Activated CD4-positive, alpha-beta T cell treated with anti-CD3 and anti-CD28 coated beads for 1 hour (primary cell): ENCODE measurements around the gene HRH2.
"Not testable (repeated sequence)": the region's sequence is repeated elsewhere in the genome, so short reads cannot be mapped to it uniquely, and the experiment has no call there.

Experiments
- DNase-seq: peaks from one replicate; pipeline ENCODE4 v3.0.0-alpha.2; 2020

HRH2 gene, protein sequence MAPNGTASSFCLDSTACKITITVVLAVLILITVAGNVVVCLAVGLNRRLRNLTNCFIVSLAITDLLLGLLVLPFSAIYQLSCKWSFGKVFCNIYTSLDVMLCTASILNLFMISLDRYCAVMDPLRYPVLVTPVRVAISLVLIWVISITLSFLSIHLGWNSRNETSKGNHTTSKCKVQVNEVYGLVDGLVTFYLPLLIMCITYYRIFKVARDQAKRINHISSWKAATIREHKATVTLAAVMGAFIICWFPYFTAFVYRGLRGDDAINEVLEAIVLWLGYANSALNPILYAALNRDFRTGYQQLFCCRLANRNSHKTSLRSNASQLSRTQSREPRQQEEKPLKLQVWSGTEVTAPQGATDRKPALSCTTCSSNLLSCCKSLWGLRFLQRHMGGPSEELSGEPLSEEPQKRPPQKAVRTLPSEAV

DNA sequence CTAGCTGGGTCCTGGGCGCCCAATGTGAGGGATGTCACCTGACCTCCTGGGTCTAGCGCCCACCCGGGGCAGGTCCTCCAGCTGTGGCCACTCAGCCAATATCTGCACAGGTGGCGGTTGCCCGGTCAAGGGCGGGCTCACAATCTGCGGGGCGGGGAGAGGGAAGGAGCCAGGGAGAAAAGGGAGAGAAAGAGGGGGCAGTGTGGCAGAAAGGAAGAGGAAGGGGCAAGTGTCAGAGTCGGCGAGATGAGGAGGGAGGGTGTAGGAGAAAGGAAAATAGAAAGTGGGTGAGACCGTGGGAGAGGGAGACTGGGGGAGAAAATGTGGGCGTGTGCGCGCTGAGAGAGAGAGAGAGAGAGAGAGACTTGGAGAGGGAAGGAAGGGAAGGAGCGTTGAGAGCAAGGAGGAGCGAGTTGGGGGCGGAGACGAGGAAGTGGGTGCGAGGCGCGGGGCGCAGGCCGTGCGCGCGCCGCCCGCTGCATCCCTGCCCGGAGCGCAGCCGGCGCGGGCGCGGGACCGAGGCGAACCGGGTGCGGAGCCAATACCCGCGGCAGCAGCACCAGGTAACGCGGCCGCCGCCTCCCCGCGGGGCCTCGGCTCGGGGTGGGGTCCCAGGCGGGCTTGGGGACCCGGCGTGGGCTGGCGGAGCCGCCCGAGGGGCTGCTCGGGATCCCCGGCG is at the start of gene HRH2:
Gene HRH2, plus strand, starts transcription at position 479 of the 679 bp plus-strand sequence. CDS start 25,163 bp downstream, outside the sequence.
- peak; percentile 19 for DNase-seq

DNA sequence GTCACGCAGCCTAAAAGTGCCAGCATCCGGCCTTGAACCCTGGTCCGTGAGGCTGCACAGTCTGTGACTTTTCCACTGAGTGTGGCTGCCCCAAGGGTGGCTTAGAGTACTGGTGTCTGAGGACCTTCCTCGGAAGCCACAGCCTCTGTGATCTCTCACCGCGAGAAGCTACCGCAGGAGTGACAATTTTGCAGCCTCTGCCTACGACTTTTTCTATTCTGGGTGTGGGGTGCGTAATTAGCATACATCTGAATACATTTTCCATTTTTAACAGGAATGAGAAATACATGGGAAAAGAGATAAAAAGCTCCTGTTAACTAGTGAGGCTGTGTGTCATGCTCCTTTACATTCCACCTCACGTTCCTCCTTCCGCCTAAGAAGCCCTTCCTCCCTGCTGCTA is 48.3 kb upstream of the HRH2 start:
- no peak for DNase-seq

DNA sequence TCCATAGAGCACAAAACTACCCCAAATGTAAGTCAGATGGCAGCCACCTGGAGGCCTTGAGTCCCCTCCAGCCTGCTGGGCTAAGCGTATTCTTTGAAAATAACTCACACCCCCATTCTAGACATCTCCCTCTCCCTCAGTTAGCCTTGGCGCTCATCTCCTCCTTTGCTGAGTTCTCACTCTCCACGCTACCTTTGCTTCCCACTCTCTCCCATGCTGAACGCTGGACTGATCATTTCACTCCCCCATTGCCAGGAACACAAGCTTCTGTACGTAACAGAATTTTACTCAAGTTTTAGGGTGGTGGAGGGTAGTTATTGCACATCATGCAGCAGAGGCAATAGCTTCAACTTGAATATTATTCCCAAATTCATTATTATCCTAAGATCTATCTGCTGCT is 47.5 kb upstream of the HRH2 start:
- no peak for DNase-seq

DNA sequence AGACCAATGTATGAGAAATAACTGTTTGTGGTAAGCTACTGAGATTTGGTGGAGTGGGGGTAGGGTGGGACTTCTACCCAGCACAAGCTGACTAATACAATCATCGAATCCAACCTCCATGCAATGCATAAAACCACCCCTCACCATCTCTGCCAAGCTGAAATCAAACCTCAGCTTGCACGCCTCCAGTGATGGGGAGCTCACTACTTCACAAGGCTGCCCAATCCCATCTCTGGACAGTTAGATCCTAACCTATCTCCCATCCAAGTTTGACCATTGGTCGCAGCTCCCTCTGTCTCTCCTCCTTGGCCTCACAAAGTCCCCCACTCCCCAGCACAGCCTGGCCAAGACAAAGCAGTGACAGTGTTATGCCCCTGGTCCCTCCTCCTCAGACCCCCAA is 47.0 kb upstream of the HRH2 start:
- no peak for DNase-seq

DNA sequence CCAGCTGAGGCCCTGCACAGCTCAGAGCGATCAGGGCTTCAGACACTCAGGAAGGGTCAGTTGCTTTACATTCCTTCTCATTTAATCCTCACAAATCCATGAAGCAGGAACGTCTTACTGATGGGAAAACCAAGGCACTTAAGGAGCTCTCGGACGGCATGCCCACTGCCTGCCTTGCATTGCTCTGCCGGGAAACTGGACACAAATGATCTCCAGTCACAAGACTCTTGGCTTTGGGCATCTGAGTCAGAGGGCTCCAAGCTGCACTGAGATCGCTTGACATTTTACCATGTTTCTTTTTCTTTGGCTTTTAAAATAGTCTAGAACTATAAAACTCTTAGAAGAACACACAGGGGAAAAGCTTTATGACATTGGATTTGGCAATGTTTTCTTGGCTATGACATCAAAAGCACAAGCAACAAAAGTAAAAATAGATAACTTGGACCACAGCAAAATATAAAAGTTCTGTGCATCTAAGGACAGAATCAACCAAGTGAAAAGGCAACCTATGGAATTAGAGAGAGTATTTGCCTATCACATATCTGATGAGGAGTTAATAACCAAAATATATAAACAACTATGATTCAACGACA is 43.6 kb upstream of the HRH2 start:
- no peak for DNase-seq

DNA sequence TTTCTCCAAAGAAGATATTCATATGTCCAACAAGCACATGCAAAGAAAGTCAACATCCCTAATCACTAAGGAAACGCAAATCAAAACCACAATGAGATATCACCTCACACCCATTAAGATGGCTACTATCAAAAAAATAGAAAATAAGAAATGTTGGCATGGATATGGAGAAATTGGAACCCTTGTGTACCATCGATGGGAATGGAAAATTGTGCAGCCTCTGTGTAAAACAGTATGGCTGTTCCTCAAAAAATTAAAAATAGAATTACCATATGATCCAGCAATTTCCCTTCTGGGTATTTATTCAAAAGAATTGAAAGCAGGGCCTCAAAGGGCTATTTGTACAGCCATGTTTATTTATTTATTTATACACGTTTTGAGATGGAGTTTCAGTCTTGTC is 43.0 kb upstream of the HRH2 start:
- no peak for DNase-seq

DNA sequence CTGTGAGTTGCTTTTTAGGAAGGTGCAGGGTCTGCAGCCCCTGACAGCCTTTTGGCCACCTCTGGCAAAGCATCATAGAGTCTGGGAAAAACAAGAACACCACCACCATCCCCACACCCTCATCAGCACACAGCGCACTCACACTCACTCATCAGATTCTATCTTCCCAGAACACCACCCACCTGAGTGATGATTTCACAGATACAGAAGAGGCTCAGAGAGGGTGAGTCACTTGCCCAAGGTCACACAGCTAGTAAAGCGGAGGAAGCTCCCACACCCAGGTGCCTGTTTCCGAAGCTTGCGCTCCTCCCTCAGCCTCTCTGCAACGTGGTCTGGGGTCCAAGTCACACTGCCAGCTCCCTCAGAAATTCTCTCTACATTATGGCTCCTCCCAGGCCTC is 41.8 kb upstream of the HRH2 start:
- no peak for DNase-seq

DNA sequence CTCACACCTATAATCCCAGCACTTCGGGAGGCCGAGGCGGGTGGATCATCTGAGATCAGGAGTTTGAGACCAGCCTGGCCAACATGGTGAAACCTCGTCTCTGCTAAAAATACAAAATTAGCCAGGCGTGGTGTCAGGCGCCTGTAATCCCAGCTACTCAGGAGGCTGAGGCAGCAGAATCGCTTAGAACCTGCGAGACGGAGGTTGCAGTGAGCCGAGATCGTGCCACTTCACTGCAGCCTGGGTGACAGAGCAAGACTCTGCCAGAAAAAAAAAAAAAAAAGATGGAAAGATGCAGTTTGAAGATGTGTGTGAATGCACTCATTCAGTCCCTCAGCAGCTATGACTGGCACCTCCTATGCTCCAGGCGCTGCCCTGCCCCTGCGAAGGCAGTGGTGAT is 41.3 kb upstream of the HRH2 start:
- DNase-seq = not testable (repeated sequence)

DNA sequence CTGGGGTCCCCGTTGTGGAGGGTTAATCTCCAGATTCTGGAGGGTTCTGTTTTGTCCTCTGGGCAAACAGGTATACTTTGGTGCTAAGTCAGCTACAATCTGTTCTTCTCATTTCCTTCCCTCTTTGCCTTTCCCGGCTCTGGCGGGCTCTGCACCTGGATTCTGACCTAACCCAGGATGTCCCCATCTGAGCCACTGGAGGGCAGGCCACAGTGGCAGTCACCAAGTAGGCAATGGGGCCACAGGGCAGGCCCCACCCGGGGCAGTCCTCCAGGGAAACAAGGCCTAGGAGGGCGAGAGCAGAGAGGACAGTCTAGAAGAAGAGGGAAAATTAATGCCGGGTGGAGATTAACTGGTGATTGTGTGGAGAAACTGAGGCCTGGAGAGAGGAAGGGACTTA is 40.4 kb upstream of the HRH2 start:
- no peak for DNase-seq

DNA sequence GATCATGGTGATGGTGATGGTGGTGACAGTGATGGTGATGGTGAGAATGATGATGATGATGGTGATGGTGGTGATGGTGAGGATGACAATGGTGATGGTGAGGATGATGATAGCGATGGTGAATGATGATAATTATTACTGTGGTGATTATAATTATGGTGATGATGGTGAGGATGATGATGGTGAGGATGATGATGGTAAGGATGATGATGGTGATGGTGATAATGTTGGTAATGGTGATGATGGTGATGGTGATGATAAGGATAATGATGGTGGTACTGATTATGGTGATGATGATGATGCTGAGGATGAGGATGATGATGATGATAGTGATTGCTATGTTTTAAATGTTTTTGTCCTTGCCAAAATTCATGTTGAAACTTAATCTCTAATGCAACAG is 37.3 kb upstream of the HRH2 start:
- no peak for DNase-seq

DNA sequence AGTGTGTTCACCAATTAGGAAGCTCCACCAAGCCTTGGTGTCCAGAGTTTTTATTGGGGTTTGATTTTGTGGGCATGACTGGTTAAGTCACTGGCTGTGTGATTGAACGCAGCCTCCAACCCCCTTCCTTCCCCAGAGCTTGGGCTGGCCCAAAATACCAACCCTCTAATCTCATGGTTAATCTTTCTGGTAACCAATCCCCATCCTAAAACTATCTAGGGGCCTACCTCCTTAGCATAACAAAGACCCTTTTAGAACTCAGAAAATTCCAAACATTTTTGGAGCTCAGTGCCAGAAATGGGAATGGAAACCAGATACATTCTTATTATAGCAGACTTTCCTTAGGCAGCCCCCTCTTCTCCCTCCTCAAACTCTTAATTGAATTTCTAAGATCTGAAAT is 35.9 kb upstream of the HRH2 start:
- DNase-seq = no peak

DNA sequence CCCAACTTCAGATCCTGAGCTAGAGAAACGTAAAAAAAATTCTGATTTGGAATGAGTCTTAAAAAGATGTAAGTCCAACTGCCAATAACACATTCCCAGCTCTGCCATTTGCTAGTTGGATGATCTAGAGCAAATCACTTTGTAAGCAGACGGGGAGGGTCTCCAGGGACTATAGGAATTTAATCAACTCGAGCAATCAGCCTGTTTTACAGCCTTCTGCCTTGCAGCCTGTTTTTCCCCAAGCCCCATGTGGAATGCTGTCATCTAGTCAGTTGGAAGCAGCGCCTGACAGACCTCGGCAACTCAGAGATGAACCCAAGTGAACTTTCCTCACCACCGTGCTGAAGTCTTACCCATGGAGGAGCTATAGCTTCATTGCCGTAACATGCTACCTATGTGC is 34.8 kb upstream of the HRH2 start:
- no peak for DNase-seq

DNA sequence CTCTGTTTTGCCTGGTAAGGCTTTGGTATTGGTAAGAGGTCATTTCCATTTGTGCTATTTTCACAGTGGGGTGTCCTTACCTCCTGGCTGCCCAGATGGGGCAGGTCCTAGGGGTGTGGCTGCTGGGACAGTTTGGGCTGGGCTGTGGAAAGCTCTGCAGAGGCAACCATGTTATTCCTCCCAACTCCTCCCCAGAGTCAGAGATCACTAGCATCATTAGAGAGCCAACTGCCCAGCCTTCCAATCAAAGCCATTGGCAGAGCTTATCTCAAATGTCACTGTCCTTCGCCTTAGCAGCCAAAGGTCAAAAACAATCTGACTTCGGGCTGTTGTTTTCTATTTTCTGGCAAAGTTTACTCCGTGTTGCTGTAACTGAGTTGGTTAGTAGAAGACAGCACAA is 33.6 kb upstream of the HRH2 start:
- no peak for DNase-seq

DNA sequence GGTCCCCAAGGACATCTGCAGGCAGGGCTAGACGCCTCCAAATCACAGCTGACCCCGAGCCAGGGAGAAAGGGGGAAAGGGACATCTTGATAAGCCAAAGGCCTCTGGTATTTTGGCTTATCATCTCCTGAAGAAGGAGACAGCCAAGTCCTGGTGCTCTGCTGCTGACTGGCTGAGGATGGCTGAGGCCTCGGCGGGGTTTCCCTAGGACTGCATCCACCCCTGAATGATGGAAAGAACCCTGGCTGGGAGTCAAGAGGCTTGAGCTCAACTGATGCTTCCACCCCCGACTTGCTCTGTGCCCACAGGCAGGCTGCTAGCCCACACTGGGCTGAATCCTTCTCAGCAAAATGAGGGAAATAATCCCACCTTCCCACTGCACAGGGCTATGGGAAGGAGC is 30.9 kb upstream of the HRH2 start:
- no peak for DNase-seq

DNA sequence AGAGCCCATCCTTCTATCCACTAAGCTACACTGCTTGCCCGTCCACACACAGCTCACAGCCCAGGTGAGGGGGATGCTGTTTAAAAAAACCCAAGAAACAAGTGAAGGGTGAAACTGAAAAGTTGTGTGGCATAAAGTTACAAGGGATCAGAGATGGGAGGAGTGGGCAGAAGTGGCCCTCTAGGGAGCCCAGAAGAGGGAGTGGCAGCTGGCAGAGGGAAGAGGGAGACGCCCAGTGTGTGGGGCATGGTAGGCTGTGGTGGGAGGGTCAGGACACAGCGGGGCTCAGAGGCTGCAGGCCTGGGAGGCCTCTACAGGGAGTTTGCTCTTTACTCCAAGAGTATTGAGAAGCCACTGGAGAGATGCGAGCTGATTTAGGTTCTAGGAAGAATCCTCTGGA is 30.1 kb upstream of the HRH2 start:
- no peak for DNase-seq

DNA sequence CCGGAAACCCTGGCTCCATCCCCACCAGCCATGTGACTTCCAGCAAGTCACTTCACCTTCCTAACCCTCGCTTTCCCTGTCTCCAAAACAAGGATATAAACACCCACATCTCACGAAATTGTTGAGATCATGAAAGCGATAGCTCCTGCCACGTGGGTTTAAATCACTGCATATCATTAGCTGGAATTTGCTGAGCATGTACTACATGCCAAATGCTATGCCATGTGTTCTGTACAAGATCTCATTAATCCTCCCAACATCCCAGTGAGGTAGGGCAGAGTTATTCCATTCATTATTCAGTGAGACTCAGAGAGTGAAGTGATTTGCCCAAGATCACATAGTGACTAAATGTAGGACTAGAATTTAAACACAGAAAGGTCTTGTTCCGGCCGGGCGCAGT is 29.2 kb upstream of the HRH2 start:
- no peak for DNase-seq

DNA sequence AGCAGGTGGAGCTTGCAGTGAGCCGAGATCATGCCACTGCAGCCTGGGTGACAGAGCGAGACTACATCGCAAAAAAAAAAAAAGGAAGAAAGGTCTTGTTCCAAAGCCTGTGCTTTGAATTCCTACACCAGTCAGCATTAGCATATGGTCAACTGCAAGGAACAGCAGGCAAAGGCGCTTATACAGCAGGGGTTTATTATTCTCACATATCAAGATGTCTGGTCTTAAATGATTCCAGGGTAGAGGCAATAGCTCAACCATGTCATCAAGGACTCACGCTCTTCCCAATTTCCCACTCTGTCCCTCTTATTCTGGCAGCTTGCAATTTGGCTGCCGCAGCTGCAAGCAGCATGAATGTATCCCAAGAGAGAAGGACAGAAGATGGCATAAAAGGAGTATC is 28.6 kb upstream of the HRH2 start:
- DNase-seq = no peak

DNA sequence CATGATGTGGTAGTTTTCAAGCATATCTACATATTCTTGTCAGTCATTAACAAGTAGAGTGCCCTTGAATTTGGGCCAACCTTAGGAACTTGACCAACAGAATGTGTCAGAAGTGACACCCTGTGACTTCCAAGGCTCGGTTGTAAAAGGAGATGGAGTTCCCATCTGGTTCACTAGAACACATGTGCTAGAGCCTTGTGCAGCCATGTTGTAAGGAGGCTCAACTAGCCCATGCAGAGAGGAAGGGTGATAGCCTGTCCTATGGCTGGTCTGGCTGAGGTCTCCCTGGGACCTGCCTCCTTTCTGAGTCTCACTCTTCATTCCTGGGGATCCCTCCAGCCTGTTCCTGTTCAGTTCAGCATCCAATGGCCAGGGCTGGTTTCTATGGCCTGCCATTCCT is 28.1 kb upstream of the HRH2 start:
- no peak for DNase-seq

DNA sequence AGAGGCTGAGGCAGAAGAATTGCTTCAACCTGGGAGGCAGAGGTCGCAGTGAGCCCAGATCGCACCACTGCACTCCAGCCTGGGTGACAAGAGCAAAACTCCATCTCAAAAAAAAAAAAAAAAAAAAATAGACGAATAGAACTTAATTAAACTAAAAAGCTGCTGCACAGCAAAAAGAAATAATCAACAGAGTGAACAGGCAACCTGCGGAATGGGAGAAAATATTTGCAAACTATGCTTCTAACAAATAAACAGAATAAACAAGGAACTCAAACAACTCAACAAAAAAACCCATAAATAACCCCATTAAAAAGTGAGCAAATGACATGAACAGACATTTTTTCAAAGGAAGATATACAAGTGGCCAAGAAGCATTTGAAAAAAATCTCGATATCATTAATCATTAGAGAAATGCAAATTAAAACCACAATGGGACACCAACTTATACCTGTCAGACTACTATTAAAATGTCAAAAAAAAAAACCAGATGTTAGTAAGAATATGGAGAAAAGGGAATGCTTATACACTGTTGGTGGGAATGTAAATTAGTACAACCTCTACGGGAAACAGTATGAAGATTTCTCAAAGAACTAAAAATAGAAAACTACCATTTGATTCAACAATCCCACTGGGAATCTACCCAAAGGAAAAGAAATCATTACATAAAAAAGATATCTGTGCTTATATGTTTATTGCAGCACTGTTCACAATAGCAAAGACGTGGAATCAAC is 21.9 kb upstream of the HRH2 start:
- no peak for DNase-seq

DNA sequence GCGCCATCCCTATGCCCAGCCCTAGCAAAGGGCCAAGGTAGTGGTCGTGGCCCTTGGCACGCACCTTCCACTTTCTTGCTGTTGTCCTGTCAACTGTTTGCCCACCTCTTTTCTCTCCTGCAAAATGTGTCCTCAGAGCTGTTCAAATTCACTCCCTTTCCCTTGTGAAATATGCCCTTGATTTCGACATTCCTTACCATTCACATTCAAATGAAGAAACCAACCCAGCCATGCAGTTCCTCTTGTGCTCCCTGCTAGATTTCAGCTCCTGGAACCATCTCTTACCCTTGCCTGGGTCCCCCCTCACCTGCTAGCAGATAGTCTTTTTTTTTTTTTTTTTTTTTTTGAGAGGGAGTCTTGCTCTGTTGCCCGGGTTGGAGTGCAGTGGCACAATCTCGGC is 19.6 kb upstream of the HRH2 start:
- DNase-seq = no peak

DNA sequence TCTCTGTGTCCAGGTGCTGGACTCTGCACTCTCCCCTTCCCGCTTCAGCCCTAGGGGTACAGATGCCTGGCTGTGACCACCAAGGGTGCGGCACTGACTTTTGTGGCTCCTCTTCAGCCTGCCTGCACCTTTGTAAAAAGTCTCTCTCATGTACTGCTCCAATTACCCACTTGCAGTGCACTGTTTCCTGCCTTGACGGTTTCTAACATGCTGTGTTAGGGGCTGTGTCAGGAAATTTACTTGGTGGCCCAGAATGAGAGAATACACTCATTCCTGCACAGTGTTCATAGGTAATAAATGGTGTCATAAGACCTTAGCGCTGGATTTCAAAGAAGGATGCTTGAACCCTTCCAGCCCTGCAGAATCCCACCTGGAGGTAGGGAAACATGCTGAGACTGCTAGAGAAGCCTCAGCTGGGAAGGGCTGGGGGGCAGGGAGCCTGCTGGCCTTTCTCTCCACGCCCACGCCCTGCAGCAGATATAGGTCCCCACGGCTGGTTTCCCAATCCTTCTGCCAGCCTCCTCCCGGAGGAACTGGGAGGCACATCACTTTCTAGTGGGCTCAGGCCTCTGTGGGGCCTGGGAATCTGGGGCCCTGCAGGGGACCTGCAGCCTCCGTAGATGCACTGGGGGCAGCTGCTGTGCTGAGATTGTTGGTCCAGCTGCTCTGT is 17.6 kb upstream of the HRH2 start:
- DNase-seq = no peak

DNA sequence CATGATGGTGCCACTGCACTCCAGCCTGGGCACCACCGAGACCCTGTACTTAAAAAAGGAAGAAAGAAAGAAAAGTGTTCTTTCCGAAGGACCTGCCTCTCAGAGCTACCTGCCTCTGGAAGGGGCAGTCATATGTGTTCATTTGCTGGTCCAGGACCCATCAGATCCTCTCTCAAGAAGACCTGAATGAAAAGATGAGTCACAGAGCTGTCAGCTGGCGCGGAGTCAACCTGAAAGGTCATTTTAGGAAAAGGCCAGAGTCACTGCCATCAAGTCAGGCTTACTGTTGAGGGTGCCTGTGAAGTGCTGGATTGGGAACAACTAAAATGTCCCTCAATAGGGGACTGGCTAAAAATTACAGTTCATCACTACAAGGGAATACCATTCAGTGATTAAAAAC is 14.9 kb upstream of the HRH2 start:
- no peak for DNase-seq

DNA sequence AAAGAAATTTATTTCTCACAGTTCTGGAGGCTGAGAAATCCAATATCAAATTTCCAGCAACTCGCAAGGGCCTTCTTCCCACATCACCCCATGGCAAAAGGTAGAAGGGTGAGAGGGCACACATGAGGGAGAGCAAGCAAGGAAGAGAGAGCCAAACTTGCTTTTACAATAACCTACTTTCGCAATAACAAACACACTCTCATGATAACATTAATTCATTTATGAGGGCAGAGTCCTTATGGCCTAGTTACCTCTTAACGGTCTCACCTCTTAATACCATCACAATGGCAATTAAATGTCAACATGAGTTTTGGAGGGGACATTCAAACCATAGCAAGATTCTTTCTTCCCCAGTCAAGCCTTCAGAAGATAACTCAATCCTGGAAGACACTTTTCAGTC is 11.6 kb upstream of the HRH2 start:
- DNase-seq = no peak
